ENCODE results near the gene MFSD2B. TPM values are rescaled to one million over a fixed set of nuclear protein-coding genes. Genes with fewer than 3 reads are reported as not detected.
A peak's percentile ranks its signal among the peaks of the same experiment; 100 is the strongest.

The MFSD2B gene
- total RNA-seq, 1 experiment from 2014 or later = 0.23 TPM

- Histone ChIP-seq H3K27ac (ENCODE audit: low read length) (no peak overlapping the region), H3K4me1 (ENCODE audit: control insufficient read depth, insufficient read depth, low read length) (peaks cover 17% of the 10 kb centered on the region), H3K4me3 (ENCODE audit: low read depth in 2 of 2, low read length in 2 of 2) (no peak overlapping the region), H3K27me3 (ENCODE audit: control insufficient read depth, insufficient read depth, low read length) (no peaks in the 10 kb centered on the region), H3K9me3 (ENCODE audit: control insufficient read depth, insufficient read depth, low read depth, low read length) (no peaks in the 10 kb centered on the region), H3K36me3 (ENCODE audit: control insufficient read depth, insufficient read depth, low read length) (no peaks in the 10 kb centered on the region)
- DNase-seq (ENCODE audit: low read depth, low spot score) = no peak
- no TSS peak for BruUV-seq (replicated peaks)
- intact Hi-C loops (cut with micrococcal nuclease; ENCODE audit: unreplicated experiment) = no loop called here
- ChIA-PET CTCF (no interaction called here), POLR2A (no interaction called here)
- ATAC-seq = no peak
- in situ Hi-C loops (cut with HindIII; ENCODE audit: low pct_unique_long_range_greater_than_20kb, low sequenced_read_pairs) = no loop called here
- TF ChIP-seq CTCF (IDR thresholded peaks at IDR 0.05) = no peak
- TF ChIP-seq POLR2AphosphoS5 (IDR thresholded peaks at IDR 0.05; ENCODE audit: low read depth, low read length) = no peak
- TF ChIP-seq TCF7L2 (IDR thresholded peaks at IDR 0.05; ENCODE audit: low read depth, low read length) = no peak
- TF ChIP-seq SIN3A (IDR thresholded peaks at IDR 0.05; ENCODE audit: borderline replicate concordance, insufficient read depth, low read depth, low read length) = no peak
- TF ChIP-seq REST (IDR thresholded peaks at IDR 0.05; ENCODE audit: insufficient read depth in 1 of 2, low read depth in 2 of 2, low read length in 1 of 2) = no peak
Measured at GRCh38 chr2:24020244-24020643, 10.4 kb downstream of the MFSD2B start.

GRCh38 chr2:24021122-24021998 is 11.5 kb downstream of the MFSD2B start:
- no peaks in the 10 kb centered on the region for H3K27me3 ChIP-seq (ENCODE audit: control insufficient read depth, insufficient read depth, low read length)
- no peak overlapping the region for H3K27ac ChIP-seq (ENCODE audit: low read length)
- BruUV-seq (replicated peaks) = no TSS peak
- peaks cover 6% of the 10 kb centered on the region for H3K4me1 ChIP-seq (ENCODE audit: control insufficient read depth, insufficient read depth, low read length)
- H3K4me3 ChIP-seq (ENCODE audit: low read depth in 2 of 2, low read length in 2 of 2) = no peak overlapping the region
- CTCF ChIA-PET = no interaction called here
- H3K9me3 ChIP-seq (ENCODE audit: control insufficient read depth, insufficient read depth, low read depth, low read length) = no peaks in the 10 kb centered on the region
- intact Hi-C loops (cut with micrococcal nuclease; ENCODE audit: unreplicated experiment) = no loop called here
- in situ Hi-C loops (cut with HindIII; ENCODE audit: low pct_unique_long_range_greater_than_20kb, low sequenced_read_pairs) = no loop called here
- ATAC-seq (peak; percentile 74), DNase-seq (ENCODE audit: low read depth, low spot score) (no peak)
- H3K36me3 ChIP-seq (ENCODE audit: control insufficient read depth, insufficient read depth, low read length) = no peaks in the 10 kb centered on the region
- TF ChIP-seq CTCF (IDR thresholded peaks at IDR 0.05) = peak; percentile 38; the same call in 1 of the 2 replicates
- TF ChIP-seq POLR2AphosphoS5 (IDR thresholded peaks at IDR 0.05; ENCODE audit: low read depth, low read length) = no peak
- POLR2A ChIA-PET = no interaction called here

Data from Panc1 (cell line).